Measurements from ENCODE around the gene GRXCR1.

DNA sequence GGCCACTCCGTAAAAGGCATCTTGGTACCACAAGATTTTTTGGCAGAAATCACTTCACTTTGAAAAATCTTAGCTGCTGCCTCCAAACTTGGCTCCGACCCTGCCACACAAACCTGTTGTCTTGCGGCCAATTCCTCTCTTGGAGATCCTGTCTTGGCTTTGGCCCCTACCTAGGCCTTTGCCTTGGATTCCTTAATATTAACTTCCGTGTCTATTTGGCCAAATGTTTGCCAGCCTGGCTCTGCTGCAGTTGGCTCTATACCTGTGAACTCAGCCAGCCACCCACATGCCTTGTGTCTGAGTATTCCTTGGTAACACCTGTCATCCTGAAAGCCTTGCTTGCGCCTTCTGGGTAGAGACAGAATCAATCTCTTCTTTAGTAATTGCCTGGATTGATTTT, 12.5 kb downstream of the GRXCR1 start:
- TF ChIP-seq, protein P1, sequence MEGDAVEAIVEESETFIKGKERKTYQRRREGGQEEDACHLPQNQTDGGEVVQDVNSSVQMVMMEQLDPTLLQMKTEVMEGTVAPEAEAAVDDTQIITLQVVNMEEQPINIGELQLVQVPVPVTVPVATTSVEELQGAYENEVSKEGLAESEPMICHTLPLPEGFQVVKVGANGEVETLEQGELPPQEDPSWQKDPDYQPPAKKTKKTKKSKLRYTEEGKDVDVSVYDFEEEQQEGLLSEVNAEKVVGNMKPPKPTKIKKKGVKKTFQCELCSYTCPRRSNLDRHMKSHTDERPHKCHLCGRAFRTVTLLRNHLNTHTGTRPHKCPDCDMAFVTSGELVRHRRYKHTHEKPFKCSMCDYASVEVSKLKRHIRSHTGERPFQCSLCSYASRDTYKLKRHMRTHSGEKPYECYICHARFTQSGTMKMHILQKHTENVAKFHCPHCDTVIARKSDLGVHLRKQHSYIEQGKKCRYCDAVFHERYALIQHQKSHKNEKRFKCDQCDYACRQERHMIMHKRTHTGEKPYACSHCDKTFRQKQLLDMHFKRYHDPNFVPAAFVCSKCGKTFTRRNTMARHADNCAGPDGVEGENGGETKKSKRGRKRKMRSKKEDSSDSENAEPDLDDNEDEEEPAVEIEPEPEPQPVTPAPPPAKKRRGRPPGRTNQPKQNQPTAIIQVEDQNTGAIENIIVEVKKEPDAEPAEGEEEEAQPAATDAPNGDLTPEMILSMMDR (IDR thresholded peaks at IDR 0.05; ENCODE audit: insufficient read depth, low read depth, low read length) = no peak
- TF ChIP-seq EZH2 (IDR thresholded peaks at IDR 0.05; ENCODE audit: insufficient read depth, low read length) = no peak
